Measurements from ENCODE around the gene ATP5PD.

GRCh38 chr17:75033346-75034235 lies 13.2 kb downstream of the ATP5PD start:
- no peak for TF ChIP-seq POLR2A (IDR thresholded peaks at IDR 0.05)
- no peak for TF ChIP-seq EP300 (IDR thresholded peaks at IDR 0.05)
- TF ChIP-seq CTCF (IDR thresholded peaks at IDR 0.05): no peak
